ENCODE data around the gene TNIP2.
"Not testable (repeated sequence)": the region's sequence is repeated elsewhere in the genome, so short reads cannot be mapped to it uniquely, and the experiment has no call there.

TNIP2 gene

GRCh38 chr4:2728806-2729532 is 27.2 kb downstream of the TNIP2 start:
- FAIRE-seq = no peak

GRCh38 chr4:2728221-2728620 is 27.9 kb downstream of the TNIP2 start:
- no peak for FAIRE-seq

More at GRCh38 chr4:2728806-2729532, 27.2 kb downstream of the TNIP2 start:
- no peak for DNase-seq (ENCODE audit: extremely low spot score, insufficient read length, low read depth)

GRCh38 chr4:2726881-2727280 is 29.3 kb downstream of the TNIP2 start:
- not testable (repeated sequence) for FAIRE-seq

More at GRCh38 chr4:2728221-2728620, 27.9 kb downstream of the TNIP2 start:
- no peak for DNase-seq (ENCODE audit: extremely low spot score, insufficient read length, low read depth)

DNA sequence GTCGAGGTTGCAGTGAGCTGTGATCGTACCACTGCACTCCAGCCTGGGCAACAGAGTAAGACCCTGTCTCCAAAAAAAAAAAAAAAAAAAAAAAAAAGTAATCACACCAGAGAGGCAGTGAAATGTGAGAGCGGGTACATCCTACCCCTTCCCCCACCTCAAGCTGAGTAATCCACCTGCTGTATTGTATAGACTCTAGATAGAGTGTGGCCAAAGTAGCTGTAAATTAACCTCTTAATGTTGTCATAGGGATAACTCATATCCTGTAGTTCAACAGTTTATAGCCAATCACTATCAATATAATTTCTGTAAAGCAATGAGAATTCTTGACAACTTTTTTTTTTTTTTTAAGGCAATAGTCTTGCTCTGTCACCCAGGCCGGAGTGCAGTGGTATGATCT is 30.8 kb downstream of the TNIP2 start:
- FAIRE-seq (no peak), DNase-seq (ENCODE audit: extremely low spot score, insufficient read length, low read depth) (no peak)

More at GRCh38 chr4:2726881-2727280, 29.3 kb downstream of the TNIP2 start:
- DNase-seq (ENCODE audit: extremely low spot score, insufficient read length, low read depth) = not testable (repeated sequence)

DNA sequence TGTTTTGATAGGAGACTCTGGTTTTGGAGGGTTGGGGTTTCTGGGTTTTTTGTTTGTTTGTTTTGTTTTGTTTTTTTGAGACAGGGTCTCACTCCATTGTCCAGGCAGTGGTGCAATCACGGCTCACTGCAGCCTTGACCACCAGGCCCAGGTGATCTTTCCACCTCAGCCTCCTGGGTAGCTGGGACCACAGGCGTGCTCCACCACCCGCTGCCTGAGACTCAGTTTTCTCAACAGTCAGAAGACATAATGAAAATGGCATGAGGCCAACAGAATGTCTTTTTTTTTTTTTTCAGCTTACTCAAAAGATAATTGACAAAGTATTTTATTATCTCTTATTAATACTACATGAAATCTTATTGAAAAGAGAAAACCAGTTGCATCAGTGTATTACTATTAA is 32.4 kb downstream of the TNIP2 start:
- DNase-seq (ENCODE audit: extremely low spot score, insufficient read length, low read depth) (no peak), FAIRE-seq (no peak)

- FAIRE-seq (no peak), DNase-seq (ENCODE audit: extremely low spot score, insufficient read length, low read depth) (no peak)
These were observed 34.1 kb downstream of the TNIP2 start for GRCh38 chr4:2722033-2722432.

DNA sequence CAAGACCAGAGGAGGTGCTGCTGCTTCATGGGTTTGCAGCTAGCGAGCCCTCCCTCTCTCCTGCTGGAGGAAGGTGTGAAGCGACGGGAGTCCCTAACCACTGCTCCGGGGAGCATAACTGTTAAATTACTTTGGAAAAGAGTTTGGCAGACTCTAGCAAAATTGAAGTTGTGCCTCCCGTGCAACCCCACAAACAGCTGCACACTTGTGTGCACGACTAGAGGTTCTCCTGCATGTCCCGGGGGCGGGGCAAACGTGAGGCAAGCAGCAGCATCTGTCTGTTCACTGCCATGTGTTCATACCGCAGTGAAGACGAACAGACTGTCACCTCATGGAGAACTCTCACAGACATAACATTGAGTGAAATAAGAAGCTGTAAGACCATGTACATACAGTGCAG is 34.5 kb downstream of the TNIP2 start:
- DNase-seq (ENCODE audit: extremely low spot score, insufficient read length, low read depth) = no peak

DNA sequence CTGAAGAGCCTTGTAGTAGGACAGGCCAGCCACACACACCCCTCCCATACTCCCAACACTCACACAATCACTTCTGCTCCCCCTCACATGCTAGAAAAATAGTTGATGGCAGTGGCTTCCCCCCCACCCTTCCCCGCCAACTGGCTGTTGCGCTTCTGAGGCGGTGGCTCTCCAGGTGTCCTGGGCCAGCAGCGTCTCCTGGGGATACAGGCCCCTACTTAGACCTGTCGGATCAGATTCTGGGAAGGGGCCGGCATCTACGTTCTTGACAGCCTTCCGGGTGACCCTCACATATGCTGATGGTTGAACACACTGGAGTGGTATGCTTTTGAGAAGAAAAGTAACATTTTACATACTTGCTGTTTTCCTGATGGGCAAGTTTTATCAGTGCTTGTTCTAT is 39.9 kb downstream of the TNIP2 start:
- DNase-seq (ENCODE audit: extremely low spot score, insufficient read length, low read depth) (no peak), FAIRE-seq (no peak)

More for the DNA sequence above, 34.5 kb downstream of the TNIP2 start:
- no peak for FAIRE-seq

- no peak for DNase-seq (ENCODE audit: extremely low spot score, insufficient read length, low read depth)
These were observed 40.7 kb downstream of the TNIP2 start for GRCh38 chr4:2715426-2715825.

GRCh38 chr4:2714918-2715317 is 41.2 kb downstream of the TNIP2 start:
- FAIRE-seq = no peak
- DNase-seq (ENCODE audit: extremely low spot score, insufficient read length, low read depth) = no peak

More at GRCh38 chr4:2715426-2715825, 40.7 kb downstream of the TNIP2 start:
- FAIRE-seq = no peak

DNA sequence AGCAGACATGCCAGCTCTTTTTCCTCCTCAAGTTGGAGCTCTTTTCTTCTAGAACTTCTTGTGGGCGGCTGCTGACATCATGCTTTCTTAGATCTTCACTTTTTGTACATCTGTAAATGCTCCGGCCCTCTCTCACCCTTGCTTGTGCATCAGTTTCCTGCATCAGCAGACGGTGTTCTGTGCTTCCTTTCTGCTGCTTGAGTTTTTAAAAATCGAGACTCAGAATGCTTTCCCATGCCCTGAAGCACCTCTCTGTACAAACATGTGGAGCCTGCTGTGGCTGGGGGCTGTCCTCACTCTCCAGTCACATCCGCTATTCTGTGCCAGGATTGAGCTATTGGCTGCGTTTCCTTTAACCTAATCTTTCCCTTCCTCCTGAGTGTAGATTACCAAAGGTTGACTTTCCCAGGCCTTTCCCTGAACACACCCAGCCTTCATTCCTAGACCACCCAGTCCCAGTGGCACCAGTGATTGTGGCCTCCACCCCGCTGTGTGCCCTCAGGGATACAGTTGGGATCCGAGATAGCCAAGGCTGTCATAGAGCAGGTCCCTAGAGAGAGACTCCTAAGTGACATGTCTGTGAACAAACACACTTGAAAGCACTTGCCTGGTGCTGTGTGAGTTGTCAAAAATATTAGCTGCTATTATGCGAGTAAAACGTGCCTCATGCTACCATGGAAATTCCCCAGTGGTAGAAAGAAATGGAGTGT is 41.9 kb downstream of the TNIP2 start:
- FAIRE-seq (no peak), DNase-seq (ENCODE audit: extremely low spot score, insufficient read length, low read depth) (no peak)

DNA sequence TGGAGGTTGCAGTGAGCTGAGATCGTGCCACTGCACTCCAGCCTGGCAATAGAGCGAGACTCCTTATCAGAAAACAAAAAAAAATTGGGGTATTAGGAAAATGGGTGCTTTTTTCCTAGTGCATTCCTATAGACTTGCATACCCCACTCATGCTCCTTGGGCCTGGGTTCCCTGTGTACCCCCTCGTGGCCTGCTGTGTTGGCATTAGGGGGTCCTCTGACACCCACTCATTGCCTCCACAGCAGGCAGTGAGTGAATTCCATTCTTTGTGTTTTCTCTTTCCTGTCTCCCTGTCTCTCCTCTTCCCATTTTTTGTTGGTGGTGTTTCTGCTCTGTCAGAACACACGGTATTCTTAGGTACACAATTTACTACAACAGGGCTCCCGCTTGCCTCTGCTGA is 42.8 kb downstream of the TNIP2 start:
- FAIRE-seq (no peak), DNase-seq (ENCODE audit: extremely low spot score, insufficient read length, low read depth) (no peak)

GRCh38 chr4:2712261-2712842 is 43.8 kb downstream of the TNIP2 start:
- FAIRE-seq = peak; percentile 69

GRCh38 chr4:2702770-2703169 is 53.4 kb downstream of the TNIP2 start:
- DNase-seq (ENCODE audit: extremely low spot score, insufficient read length, low read depth) (no peak), FAIRE-seq (no peak)

More at GRCh38 chr4:2712261-2712842, 43.8 kb downstream of the TNIP2 start:
- DNase-seq (ENCODE audit: extremely low spot score, insufficient read length, low read depth) = no peak

DNA sequence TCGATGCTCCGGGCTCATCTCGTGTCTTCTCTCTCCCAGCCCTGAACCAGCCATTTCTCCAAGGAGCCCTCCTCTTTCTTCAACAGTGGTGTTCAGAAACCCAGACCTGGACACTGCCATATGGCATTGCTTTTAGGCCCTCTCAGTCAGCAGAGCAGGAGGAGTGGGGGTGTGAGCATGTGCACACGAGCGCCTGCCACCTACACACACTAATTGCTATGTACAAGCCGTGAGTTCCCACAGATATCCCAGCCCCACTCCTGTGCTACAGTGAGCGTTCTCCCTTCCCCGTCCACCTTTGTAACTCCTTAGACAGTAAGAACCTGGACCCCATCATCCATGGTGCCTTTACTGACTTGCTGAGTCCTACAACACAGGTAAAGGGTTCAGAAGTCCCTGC is 53.8 kb downstream of the TNIP2 start:
- DNase-seq (ENCODE audit: extremely low spot score, insufficient read length, low read depth) (no peak), FAIRE-seq (no peak)

DNA sequence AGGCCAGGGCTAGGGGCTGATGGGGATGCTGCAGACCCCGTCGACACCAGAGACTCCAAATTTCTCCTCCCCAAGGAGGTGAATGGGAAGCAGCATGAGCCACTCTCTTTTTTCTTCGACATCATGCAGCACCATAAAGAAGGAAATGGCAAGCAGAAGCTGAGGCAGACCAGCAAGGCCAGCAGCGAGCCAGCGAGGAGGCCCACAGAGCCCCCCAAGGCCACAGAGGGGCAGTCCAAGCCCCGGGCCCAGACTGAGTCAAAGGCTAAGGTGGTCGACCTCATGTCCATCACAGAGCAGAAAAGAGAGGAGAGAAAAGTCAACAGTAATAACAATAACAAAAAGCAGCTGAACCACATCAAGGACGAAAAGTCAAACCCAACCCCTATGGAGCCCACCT is 56.1 kb downstream of the TNIP2 start:
- DNase-seq (ENCODE audit: extremely low spot score, insufficient read length, low read depth) = no peak
- FAIRE-seq = no peak

- FAIRE-seq (no peak), DNase-seq (ENCODE audit: extremely low spot score, insufficient read length, low read depth) (no peak)
These were observed 56.6 kb downstream of the TNIP2 start for GRCh38 chr4:2699534-2699933.

DNA sequence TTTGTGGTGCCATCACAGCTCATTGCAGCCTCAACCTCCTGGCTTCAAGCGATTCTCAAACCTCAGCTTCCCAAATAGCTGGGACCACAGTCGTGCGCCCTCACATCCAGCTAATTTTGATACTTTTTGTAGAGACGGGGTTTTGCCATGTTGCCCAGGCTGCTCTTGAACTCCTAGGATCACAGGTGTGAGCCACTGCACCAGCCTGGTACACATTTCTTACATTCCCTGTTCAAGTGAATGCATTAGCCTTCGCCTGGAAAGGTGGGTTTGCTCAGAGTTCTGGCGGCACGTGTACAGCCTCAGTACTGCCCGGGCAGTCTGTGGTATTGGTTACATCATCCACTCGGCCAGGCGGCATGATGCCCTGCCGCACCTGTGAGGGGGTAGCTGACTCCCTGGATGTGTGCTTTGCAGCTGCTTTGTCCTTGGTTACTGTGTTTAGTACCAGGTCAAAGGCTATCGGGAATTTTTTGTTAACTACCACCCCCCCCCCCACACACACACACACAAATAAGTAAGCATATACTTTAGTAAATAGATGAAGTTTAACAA is 57.1 kb downstream of the TNIP2 start:
- no peak for FAIRE-seq
- DNase-seq (ENCODE audit: extremely low spot score, insufficient read length, low read depth) = no peak

DNA sequence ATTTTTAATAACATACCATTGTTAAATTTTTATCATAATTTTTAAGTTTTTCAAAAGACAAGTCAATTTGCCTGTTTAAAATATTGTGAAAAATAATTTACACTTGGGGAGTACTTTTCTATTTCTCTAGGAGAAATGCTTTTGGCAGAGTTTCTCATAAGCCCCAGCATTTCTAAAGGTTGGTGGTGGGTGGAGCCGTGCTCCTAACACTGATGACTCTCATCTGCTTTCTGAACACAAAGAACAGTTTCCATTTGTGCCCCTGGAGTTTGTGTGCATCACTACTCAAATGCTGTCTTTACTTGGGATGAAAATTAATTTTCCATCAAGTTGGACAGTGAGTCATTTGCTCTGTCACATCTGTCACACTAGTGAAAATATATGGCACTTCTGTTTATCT is 57.6 kb downstream of the TNIP2 start:
- DNase-seq (ENCODE audit: extremely low spot score, insufficient read length, low read depth) (no peak), FAIRE-seq (no peak)

GRCh38 chr4:2697995-2698414 is 58.1 kb downstream of the TNIP2 start:
- peak; percentile 5 for FAIRE-seq
- DNase-seq (ENCODE audit: extremely low spot score, insufficient read length, low read depth) = no peak

DNA sequence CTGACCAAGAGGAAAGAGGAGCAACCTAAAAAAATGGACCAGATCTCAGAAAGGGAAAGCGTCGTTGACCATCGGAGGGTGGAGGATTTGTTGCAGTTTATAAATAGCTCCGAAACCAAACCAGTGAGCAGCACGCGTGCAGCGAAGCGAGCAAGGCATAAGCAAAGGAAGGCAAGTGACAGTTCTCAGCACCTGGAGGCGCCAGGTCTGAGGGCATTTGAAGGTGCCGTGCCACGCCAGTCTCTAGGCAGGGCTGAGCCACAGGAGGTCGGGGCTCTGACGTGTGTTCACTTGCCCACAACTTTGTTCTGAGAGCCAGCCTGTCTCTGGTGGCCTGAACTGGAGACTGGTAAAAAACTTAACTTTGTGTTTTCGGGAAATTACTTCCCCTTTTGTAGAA is 59.7 kb downstream of the TNIP2 start:
- FAIRE-seq (peak; percentile 99), DNase-seq (ENCODE audit: extremely low spot score, insufficient read length, low read depth) (peak; percentile 71)
